Esophagus squamous epithelium (tissue), 4 donors: ENCODE data around the gene CAMTA1.

ENCODE experiments used
- POLR2A ChIP-seq, 4 donors: fragments of 450-650 bp; IDR thresholded peaks; one replicate each; pipeline ENCODE4 v1.6.1; 2017; ENCODE audit warnings: antibody characterized with exemption in 4 of 4, mild to moderate bottlenecking in 4 of 4, moderate library complexity in 3 of 4
- TF ChIP-seq, protein P1 (sequence below), 6 experiments: fragments of 450-650 bp in 4 of 6; fragments of 200-600 bp in 2 of 6; sonication (generic) in 2 of 6; IDR thresholded peaks; one replicate each; pipeline ENCODE4 v1.5.1; 2016 to 2019; ENCODE audit warnings: antibody characterized with exemption in 6 of 6, mild to moderate bottlenecking in 4 of 6, moderate library complexity in 4 of 6

DNA sequence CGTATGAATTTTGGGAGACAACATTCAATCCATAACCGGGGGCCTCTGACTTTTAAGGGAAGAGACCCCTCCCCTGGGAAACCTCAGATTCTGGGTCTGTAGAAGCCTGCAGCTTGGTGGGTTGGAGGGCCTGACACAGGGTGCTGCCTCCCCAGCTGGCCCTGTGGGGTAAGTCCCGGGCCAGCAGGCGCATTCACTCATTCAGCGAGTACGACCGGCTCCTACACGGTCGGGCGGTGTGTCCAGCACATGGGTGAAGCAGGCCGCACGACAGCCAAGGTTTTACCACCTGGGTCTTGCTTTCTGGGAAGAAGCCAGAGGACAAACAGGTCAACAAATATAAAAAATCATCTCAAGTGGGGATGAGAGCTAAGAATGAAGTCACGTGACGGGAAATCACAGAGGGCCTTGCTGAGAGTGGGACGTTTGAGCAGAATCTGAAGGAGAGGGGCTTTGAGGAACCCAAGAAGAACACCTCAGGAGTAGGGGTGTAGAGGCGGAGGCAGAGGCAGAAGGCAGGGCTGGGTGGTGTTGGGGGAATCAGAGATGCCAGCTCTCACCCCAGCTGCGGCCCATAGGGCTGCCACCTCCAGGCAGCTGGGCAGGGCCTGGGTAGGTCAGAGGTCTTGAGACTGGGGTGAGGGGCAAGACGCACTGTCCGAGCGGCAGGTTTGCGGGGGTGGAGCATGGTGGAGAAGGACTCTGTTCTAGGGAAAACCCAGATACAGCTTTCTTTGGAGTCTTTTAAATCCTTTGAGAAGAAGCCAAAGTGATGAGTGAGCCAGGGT lies 652.5 kb downstream of the CAMTA1 start:
- TF ChIP-seq, protein P1, sequence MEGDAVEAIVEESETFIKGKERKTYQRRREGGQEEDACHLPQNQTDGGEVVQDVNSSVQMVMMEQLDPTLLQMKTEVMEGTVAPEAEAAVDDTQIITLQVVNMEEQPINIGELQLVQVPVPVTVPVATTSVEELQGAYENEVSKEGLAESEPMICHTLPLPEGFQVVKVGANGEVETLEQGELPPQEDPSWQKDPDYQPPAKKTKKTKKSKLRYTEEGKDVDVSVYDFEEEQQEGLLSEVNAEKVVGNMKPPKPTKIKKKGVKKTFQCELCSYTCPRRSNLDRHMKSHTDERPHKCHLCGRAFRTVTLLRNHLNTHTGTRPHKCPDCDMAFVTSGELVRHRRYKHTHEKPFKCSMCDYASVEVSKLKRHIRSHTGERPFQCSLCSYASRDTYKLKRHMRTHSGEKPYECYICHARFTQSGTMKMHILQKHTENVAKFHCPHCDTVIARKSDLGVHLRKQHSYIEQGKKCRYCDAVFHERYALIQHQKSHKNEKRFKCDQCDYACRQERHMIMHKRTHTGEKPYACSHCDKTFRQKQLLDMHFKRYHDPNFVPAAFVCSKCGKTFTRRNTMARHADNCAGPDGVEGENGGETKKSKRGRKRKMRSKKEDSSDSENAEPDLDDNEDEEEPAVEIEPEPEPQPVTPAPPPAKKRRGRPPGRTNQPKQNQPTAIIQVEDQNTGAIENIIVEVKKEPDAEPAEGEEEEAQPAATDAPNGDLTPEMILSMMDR (IDR thresholded peaks at IDR 0.05), result no peak
- TF ChIP-seq POLR2A (IDR thresholded peaks at IDR 0.05), result no peak
